ENCODE results near the gene PTPRD.

DNA sequence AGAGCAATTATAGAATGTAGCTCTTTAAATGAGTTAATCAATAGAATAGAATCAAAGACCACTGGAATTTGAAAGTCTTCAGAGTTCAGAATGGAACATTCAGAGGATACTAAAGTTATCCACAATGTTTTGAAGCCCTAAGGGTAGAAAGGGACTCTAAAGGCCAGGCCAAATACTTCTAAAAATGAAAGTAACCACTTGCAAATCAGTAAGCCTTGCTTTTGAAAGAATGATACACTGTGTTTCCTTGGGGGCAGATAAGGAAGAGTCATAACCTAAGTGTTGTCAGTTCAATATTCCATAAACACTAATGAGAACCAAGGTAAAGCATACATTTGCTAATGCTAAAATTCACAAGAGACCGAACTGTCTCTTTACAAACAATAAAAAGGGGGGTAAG lies 813.5 kb downstream of the PTPRD start:
- TF ChIP-seq, protein P1, sequence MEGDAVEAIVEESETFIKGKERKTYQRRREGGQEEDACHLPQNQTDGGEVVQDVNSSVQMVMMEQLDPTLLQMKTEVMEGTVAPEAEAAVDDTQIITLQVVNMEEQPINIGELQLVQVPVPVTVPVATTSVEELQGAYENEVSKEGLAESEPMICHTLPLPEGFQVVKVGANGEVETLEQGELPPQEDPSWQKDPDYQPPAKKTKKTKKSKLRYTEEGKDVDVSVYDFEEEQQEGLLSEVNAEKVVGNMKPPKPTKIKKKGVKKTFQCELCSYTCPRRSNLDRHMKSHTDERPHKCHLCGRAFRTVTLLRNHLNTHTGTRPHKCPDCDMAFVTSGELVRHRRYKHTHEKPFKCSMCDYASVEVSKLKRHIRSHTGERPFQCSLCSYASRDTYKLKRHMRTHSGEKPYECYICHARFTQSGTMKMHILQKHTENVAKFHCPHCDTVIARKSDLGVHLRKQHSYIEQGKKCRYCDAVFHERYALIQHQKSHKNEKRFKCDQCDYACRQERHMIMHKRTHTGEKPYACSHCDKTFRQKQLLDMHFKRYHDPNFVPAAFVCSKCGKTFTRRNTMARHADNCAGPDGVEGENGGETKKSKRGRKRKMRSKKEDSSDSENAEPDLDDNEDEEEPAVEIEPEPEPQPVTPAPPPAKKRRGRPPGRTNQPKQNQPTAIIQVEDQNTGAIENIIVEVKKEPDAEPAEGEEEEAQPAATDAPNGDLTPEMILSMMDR (conservative IDR thresholded peaks at IDR 0.05; ENCODE audit: low read length) = no peak
- no peak for TF ChIP-seq EZH2phosphoT487 (IDR thresholded peaks at IDR 0.05; ENCODE audit: borderline replicate concordance)

Data from Loucy (cell line).